CD4-positive, alpha-beta T cell treated with Interleukin-6 for 4 hours (primary cell): Measurements from ENCODE around the gene OGDH.

Experiments used
- DNase-seq: peaks from one replicate; pipeline ENCODE4 v3.0.0-alpha.2; 2020; ENCODE audit warnings: mixed read lengths

The OGDH gene

DNA sequence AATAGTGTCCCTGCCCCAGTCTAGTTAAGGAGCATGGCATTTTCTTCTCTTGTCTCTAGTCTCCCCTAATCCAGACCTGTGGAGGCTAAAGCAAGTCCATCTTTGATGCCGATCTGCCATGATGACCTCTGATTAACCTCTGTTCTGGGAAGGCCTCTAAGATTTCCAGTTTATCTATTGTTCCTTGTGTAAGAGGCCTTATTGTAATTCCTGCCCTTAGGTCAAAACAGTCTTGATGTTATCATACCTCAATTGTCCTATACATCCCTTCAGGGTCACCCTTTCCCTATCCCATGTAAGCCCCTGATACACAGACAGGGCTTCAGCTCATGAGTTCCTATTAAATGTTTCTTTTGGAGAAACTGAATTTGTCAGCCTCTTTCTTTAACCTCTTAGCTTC is 137.3 kb downstream of the OGDH start:
- no peak for DNase-seq

DNA sequence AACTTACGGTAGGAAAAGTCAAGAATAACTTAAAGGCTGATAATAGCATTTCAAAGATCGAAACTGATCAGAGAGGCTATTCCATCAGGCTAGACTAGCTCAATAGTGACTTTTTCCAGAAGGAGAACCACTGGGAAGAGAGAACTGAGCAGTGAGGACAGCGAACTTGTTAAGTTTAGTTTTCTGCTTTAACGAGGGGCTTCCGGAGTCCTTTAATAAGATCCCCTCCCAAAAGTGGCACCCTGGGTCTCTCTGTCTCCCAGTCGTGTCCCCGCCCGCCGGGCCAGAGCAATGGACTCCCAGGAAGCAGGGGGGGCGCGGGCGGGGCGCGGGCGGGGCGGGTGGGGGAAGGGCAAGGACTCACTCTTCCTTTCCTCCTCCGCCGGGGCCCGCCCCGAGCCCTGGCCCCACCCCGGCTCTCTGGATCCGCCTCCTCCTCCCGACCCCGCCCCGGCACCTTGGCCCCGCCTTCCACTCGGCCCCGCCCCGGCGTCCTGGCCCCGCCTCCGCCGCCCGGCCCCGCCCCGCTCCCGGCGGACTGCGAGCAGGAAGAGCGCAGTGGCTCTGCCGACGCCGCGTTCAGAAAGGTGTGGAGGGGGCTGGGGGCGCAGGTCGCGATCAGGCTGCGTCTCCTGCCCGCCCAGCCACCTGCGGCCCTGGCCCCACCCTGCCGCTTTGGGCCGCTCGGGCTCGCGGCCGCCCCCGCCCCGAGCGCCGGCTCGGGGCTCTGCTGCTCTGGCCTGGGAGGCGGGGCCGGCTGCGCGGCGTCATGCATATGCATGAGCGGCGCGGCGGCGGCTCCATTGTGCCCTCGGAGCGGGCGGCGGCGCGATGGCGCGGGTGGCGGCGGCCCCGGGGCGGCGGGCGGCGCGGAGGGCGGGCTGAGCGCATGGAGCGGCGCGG is 141.9 kb downstream of the OGDH start, which contains the start of gene ZMIZ2:
ZMIZ2 (plus strand) TSS at position 803 of the 903 bp plus-strand sequence. CDS start 7,403 bp downstream, outside the sequence.
- DNase-seq, result peak; percentile 94

DNA sequence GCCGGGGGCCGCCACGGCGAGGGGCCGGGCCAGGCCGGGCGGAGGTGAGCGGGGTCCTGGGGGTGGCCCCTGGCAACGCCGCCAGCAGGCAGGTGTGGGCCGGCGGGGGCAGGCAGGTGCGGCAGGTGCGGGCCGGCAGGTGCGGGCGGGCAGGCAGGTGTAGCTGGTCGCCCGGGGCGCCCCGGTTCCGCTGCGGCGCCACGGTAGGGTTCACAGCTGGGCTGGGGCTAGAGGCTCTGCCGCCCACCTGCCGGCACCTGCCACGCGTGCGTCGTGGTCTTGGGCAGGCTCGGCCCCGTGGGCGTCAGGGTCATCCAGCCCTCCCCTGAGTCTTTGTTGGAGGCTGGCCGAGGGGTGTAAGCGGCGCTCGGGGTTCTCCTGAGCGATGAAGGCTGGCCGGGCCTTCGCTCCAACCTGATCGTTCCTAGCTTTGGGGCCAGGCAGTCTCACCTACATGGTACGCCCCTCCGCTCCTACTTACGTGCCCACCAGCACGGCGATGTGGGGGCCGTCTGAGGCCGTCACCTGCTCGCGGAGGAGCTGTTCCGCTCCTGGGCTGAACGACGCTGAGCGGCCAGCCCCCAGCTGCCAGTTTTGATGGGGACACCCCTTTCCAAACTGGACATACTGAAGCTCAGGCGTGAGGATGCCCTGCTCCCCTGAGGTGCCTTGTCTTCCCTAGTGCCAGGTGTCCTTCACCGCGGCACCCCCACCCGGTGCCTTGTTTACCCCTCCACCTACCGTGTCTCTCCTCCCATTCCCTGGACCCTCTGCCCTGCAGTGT is 142.7 kb downstream of the OGDH start:
- peak; percentile 15 for DNase-seq

DNA sequence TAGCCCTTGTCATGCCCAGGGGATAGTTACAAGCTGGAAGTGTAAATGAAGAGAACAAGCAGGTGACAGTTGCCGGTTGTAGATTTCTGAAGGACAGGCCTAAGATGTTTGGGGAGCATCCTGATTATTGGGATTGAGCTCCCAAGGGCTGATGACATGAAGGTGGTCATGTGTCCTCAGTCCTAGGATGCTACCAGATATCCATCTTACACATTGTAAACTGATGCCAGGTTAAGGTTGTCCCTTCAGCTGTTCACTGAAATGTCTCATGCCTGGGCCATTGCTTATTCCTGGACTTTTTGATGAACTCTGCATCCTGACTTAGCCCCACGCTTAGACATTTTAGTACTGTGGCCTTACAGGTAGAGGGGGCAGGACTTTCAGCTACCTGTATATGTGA is 143.6 kb downstream of the OGDH start:
- DNase-seq, result no peak

DNA sequence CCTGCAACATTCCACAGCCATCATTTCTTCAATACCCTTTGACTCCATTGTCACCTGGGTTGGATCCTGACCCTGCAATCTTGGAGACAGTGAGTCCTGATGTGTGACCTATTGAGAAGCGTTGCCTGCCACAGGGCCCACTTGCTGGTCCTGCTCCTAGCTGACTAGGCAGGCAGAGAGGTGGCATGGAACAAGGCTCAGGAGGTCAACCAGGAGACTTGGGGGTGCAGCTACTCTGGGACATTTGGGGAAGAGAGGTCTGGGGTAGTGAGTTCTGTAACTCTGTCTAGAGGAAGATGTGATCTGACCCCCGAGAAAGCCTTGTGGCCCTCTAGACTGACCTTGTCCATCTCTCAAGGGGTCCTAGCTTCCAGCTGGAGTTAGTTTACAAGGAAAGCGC is 144.0 kb downstream of the OGDH start:
- DNase-seq, result no peak

DNA sequence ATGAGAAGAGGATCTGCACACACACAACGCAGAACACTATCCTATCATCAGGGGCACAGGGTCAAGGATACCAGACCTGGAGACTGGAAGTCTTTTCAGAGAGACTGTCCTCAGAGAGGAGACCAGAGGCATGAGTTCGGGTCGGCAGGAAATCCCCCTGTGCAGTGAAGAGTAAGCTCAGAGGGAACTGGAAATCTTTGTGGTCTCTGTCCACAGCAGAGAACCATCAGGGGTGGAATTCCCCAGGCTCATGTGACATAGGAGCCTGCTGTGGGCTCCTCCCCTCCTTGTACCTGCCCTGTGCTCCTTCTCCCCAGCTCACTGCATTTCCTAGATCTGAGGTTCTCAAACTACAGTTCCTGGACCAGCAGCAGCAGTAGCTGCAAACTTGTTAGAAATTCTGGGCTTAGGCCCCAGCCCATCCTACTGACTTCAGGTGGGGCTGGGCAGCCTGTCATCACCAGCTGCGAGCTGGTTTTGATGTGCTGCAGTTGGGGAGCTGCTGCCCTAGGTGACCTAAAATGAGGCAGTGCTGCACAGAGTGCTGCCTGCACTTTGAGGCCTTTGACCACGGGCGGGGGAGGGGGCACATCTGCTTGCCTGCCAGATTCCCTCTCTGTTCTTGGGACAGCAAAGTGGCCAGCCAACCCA is 144.6 kb downstream of the OGDH start:
- peak; percentile 34 for DNase-seq

DNA sequence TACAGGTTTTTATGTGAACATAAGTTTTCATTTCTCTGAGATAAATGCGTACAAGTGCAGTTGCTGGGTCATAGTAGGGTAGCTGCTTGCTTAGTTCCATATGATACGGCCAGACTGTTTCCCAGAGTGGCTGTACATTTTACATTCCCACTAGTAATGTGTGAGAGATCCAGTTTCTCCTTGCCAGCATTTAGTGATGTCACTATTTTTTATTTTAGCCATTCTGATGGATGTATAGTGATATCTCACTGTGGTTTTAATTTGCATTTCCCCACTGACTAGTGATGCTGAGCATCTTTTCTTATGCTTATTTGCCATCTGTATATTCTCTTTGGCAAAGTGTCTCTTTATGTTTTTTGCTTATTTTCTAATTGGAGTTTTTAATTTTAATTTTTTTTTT is 146.4 kb downstream of the OGDH start:
- no peak for DNase-seq

DNA sequence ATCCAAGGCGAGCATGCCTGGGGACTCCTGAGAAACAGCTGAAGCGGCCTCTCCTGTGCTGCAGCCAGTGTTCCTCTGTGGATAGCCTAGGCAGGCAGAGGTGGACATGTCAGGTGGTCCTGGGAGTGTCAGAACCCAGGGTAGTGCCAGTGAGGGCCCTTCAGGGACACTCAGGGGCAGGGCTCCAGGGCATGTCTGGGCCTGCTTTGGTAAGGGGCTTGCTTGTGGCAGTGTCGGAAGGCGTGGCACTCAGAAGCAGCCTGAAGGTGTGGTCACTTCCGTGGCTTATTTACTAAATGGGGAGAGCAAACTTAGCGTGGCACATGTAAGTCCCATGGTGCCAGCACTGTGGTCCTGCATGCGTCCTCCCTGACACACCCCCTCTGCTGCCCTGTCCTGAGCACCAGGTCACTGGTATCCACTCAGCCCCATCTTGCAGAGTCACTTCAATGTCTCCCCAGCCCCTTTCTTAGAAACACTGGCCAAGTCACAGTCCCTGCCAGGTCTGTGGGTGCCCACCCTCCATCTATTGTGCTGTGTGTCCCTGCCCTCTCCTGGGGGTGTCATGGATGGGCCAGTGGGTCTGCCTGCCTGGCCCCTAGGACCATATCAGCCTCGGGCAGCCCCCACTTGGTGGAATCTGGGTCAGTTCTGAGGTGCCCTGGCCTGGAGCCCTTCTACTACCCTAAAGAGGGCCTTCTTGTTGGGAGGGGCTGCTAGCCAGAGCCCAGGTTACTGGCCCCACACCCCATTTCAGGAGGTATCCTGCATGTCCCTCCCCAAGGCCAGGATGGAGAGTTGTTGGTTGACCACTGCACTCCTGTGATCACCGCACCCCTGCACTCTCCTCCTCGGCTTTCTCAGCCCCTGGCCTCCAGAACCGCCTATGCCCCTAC is 148.6 kb downstream of the OGDH start:
- DNase-seq, result no peak

DNA sequence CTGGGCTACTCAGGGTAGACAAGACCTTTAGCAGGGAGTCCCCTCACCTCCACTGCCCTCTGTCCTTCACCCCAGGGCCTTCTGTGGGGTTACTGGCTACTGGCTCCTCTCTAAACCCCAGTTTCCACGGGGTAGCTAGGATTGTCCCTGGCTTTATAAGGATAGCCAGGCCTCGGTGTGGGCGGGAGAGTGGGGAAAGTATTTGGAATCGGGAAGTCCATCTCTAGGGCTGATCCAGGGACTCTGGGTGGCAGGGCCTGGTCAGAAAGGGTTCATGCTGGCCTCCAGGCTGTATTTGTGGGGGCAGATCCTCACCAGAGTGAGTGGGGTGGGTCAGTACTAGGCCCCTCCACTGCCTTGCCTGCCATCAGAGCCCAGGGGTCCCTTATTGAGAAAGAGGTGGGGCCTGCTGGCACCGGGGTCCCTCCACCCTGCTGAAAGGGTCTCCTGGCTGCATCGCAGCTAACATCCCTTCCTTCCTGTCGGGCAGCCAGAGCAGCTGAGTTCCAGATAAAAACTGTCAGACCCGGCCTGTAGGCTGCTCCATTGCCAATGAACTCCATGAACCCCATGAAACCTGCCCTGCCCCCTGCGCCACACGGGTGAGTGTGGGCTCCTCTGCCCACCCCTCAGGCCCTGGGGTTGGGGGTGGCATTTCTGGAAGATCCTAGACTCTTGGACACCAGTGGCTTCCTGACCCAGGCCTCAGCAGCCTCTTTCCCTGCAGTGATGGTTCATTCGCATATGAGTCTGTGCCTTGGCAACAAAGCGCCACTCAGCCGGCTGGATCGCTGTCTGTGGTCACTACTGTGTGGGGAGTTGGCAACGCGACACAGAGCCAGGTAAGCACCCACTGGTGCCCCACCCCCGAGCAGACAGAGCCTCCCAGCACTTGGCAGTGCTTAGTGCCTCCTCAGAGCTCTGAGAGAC is 149.5 kb downstream of the OGDH start:
- DNase-seq, result no peak

DNA sequence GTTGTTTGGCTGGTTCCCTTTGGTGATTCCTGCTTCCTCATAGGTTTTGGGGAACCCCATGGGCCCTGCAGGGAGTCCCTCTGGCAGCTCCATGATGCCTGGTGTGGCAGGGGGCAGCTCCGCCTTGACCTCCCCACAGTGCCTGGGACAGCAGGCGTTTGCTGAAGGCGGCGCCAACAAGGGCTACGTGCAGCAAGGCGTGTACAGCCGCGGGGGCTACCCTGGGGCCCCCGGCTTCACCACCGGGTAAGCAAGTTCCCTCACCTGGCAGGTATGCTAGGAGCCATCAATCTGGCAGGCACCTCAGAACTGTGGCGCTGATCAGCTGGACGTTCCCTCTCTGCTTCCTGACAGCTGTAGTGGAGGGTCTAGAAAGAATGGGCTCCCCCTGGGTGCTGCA is 150.5 kb downstream of the OGDH start:
- DNase-seq, result no peak

DNA sequence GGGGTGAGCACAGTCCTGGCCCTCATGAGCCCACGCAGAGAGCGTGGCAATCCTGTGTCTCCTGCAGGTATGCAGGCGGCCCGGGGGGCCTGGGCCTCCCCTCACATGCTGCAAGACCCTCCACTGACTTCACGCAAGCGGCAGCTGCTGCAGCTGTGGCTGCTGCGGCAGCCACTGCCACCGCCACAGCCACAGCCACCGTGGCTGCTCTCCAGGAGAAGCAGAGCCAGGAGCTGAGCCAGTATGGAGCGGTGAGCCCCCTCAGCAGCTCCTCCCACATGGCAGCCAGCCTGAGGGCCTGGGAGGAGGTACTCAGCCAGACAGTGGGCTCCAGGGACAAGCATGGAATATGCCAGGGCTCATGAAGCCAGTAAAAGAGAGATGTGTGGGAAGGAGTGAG is 150.9 kb downstream of the OGDH start:
- DNase-seq, result no peak

DNA sequence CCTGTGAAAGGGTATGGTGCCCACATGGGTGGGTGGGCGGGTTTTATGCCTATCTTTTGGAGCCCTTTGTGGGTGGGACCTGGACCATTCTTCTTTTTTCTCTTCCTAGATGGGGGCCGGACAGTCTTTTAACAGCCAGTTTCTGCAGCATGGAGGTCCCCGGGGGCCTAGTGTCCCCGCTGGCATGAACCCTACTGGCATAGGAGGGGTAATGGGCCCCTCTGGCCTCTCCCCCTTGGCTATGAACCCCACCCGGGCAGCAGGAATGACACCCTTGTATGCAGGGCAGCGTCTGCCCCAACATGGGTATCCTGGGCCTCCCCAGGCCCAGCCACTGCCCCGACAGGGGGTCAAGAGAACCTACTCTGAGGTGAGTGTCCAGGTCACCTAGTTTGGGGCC is 151.3 kb downstream of the OGDH start:
- DNase-seq, result no peak
